Gastrocnemius medialis (tissue), 4 donors: ENCODE results near the gene NLK. TPM values are rescaled to one million over a fixed set of nuclear protein-coding genes. Genes with fewer than 3 reads are reported as not detected.

ENCODE experiments used
- ATAC-seq, 2 donors: fragments of 150-250 bp; one replicate each; pipeline ENCODE4 v1.9.1; 2016
- DNase-seq, 2 donors: peaks; one replicate each; pipeline ENCODE4 v3.0.0-alpha.2; 2019
- H3K27ac ChIP-seq, 4 donors: fragments of 200-600 bp; sonication (generic); 1 replicate in 1 of 4; 2 replicates in 3 of 4; pipeline ENCODE4 v1.5.1; 2016 to 2018; ENCODE audit warnings: mild to moderate bottlenecking in 2 of 4, moderate library complexity in 1 of 4
- H3K27me3 ChIP-seq, 3 donors: fragments of 200-600 bp; sonication (generic) in 2 of 3; 1 replicate in 1 of 3; 2 replicates in 2 of 3; pipeline versions ENCODE4 v1.5.1 to v1.6.0; 2016 to 2019; ENCODE audit warnings: mild to moderate bottlenecking in 1 of 3, moderate library complexity in 1 of 3
- H3K36me3 ChIP-seq, 2 donors: fragments of 200-600 bp; sonication (generic) in 1 of 2; one replicate each; pipeline ENCODE4 v1.5.1; 2017 to 2018
- H3K4me1 ChIP-seq, 2 donors: fragments of 200-600 bp; sonication (generic) in 1 of 2; one replicate each; pipeline ENCODE4 v1.5.1; 2016 to 2017; ENCODE audit warnings: mild to moderate bottlenecking in 2 of 2
- H3K4me3 ChIP-seq, 4 donors: fragments of 200-600 bp; sonication (generic) in 3 of 4; 1 replicate in 1 of 4; 2 replicates in 3 of 4; pipeline ENCODE4 v1.5.1; 2016 to 2019; ENCODE audit warnings: mild to moderate bottlenecking in 2 of 4
- H3K9me3 ChIP-seq, 3 donors: fragments of 200-600 bp; sonication (generic) in 2 of 3; 1 replicate in 1 of 3; 2 replicates in 2 of 3; pipeline ENCODE4 v1.5.1; 2016 to 2019
- POLR2A ChIP-seq, 2 donors: fragments of 450-650 bp; IDR thresholded peaks; one replicate each; pipeline ENCODE4 v1.6.1; 2017; ENCODE audit warnings: antibody characterized with exemption in 2 of 2, mild to moderate bottlenecking in 2 of 2, moderate library complexity in 2 of 2
- in situ Hi-C, 4 donors: fragments of 200-750 bp; cut with MboI; loops; one replicate each; pipeline versions ENCODE4 v1.15.0 to v1.8.0; 2017; ENCODE audit warnings: low sequenced_read_pairs in 4 of 4
- intact Hi-C: fragments of 100-400 bp; cut with DNase I; formaldehyde crosslinking; loops from one replicate; pipeline ENCODE4 v1.15.1; 2023; ENCODE audit warnings: low total_unique reads
- total RNA-seq, 4 donors: library from RNA; depleted of rRNA; stranded (reverse); fragments of >200 nt; gene quantifications; one replicate each; pipeline versions ENCODE4 v1.1.0 to v1.2.3, GENCODE V29; 2016
- TF ChIP-seq, protein P1 (sequence below), 5 experiments: fragments of 450-650 bp in 3 of 5; fragments of 200-600 bp in 2 of 5; sonication (generic) in 2 of 5; IDR thresholded peaks in 4 of 5; conservative IDR thresholded peaks in 1 of 5; 1 replicate in 4 of 5; 2 replicates in 1 of 5; pipeline ENCODE4 v1.5.1; 2016 to 2019; ENCODE audit warnings: antibody characterized with exemption in 5 of 5, mild to moderate bottlenecking in 3 of 5, moderate library complexity in 3 of 5

Gene NLK
- total RNA-seq, 4 donors from 2014 or later: 6.5 to 11.0 (median 9.1) TPM

DNA sequence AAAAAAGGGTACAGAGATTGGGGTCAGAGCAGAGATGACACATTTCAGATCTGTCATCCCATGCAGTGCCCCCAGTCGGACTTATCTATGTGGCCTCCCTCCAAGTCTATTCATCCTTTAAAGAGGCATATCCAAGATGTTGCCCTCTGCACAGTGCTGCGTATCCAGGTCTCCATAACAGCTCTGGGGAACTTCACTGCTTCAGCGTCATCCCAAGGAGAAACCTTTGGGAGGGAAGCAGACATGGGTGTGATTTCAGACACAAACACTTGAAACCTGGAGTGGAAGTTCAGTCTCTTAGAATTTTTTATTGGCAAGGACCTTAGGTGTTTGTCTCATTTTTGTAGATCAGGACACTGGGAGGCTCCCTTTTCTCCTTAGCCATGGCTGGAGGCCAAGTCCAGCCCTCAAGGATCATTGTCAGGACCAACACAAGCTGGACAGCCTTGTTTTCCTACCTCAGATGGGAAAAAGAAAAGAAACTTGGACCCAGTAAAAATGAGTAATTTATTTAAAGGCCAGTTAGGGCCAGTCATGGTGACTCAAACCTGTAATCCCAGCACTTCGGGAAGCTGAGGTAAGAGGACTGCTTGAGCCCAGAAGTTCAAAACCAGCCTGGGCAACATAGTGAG is 23.9 kb upstream of the NLK start:
- Histone ChIP-seq H3K4me3 (no peak overlapping the region), H3K4me1 (no peaks in the 10 kb centered on the region), H3K27me3 (no peaks in the 10 kb centered on the region), H3K27ac (peak overlapping the region in 1 of 4 donors; percentile 28), H3K9me3 (no peaks in the 10 kb centered on the region), H3K36me3 (no peaks in the 10 kb centered on the region)
- intact Hi-C loops (no loop called here), in situ Hi-C loops (no loop called here)
- DNase-seq (no peak), ATAC-seq (peak in 1 of 2 donors; percentile 26)
- TF ChIP-seq, protein P1, sequence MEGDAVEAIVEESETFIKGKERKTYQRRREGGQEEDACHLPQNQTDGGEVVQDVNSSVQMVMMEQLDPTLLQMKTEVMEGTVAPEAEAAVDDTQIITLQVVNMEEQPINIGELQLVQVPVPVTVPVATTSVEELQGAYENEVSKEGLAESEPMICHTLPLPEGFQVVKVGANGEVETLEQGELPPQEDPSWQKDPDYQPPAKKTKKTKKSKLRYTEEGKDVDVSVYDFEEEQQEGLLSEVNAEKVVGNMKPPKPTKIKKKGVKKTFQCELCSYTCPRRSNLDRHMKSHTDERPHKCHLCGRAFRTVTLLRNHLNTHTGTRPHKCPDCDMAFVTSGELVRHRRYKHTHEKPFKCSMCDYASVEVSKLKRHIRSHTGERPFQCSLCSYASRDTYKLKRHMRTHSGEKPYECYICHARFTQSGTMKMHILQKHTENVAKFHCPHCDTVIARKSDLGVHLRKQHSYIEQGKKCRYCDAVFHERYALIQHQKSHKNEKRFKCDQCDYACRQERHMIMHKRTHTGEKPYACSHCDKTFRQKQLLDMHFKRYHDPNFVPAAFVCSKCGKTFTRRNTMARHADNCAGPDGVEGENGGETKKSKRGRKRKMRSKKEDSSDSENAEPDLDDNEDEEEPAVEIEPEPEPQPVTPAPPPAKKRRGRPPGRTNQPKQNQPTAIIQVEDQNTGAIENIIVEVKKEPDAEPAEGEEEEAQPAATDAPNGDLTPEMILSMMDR (IDR thresholded peaks at IDR 0.05 in 4 of 5, conservative IDR thresholded peaks at IDR 0.05 in 1 of 5): no peak
- no peak for TF ChIP-seq POLR2A (IDR thresholded peaks at IDR 0.05)

DNA sequence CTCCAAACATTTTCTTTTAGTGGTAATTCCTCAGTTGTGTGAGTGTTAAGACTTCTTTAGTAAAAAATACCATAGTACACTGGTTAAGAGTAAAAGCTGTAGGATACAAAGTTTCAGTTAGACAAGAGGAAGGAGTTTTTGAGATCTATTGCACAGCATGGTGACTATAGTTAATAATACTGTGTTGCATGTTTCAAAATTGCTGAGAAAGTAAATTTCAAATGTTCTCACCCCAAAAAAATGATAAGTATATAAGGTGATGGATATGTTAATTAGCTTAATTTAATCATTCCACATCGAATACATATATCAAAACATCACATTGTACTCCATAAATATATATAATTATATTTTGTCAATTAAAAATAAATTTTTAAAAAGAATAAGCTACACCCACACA is 22.0 kb upstream of the NLK start:
- no peak for ATAC-seq
- in situ Hi-C loops (no loop called here), intact Hi-C loops (no loop called here)
- no peaks in the 10 kb centered on the region for H3K9me3 ChIP-seq
- DNase-seq: no peak
- no peak overlapping the region for H3K4me3 ChIP-seq
- no peaks in the 10 kb centered on the region for H3K27me3 ChIP-seq
- H3K27ac ChIP-seq: no peak overlapping the region
- no peak for TF ChIP-seq POLR2A (IDR thresholded peaks at IDR 0.05)
- TF ChIP-seq, protein P1 (IDR thresholded peaks at IDR 0.05 in 4 of 5, conservative IDR thresholded peaks at IDR 0.05 in 1 of 5): no peak
- no peaks in the 10 kb centered on the region for H3K4me1 ChIP-seq
- no peaks in the 10 kb centered on the region for H3K36me3 ChIP-seq

DNA sequence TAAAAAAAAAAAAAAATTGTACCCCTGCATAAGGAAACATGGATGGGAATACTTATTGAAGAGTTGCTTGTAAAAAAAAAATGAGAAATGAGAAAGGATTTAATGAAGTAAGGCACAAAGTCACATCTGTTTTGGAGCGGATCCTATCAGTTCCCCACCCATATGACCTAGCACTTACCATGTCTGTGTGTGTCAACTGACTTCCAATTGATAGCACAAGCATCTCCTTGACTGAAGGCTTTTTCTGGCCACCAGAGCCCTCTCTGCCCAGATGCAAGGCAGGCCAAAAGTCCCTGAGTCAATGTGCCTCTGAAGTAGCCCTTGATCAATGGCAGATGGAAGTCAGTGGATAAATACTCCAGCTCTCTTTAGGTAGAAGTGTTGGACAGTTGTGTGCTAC is 13.4 kb upstream of the NLK start:
- Histone ChIP-seq H3K4me3 (no peak overlapping the region), H3K27ac (no peak overlapping the region), H3K4me1 (peaks cover 0 to 3% of the 10 kb centered on the region in 2 donors), H3K9me3 (no peaks in the 10 kb centered on the region), H3K36me3 (no peaks in the 10 kb centered on the region), H3K27me3 (no peaks in the 10 kb centered on the region)
- intact Hi-C loops: no loop called here
- TF ChIP-seq, protein P1 (IDR thresholded peaks at IDR 0.05 in 4 of 5, conservative IDR thresholded peaks at IDR 0.05 in 1 of 5): no peak
- TF ChIP-seq POLR2A (IDR thresholded peaks at IDR 0.05): no peak
- ATAC-seq (no peak), DNase-seq (no peak)
- in situ Hi-C loops: no loop called here

GRCh38 chr17:28030386-28030785 is 12.1 kb upstream of the NLK start:
- no peaks in the 10 kb centered on the region for H3K9me3 ChIP-seq
- no peaks in the 10 kb centered on the region for H3K36me3 ChIP-seq
- no peak for DNase-seq
- no peak for ATAC-seq
- TF ChIP-seq, protein P1 (IDR thresholded peaks at IDR 0.05 in 4 of 5, conservative IDR thresholded peaks at IDR 0.05 in 1 of 5): no peak
- TF ChIP-seq POLR2A (IDR thresholded peaks at IDR 0.05): no peak
- H3K27ac ChIP-seq: no peak overlapping the region
- H3K27me3 ChIP-seq: no peaks in the 10 kb centered on the region
- intact Hi-C loops: no loop called here
- H3K4me3 ChIP-seq: no peak overlapping the region
- in situ Hi-C loops: no loop called here
- peaks cover 0 to 6% of the 10 kb centered on the region in 2 donors for H3K4me1 ChIP-seq

DNA sequence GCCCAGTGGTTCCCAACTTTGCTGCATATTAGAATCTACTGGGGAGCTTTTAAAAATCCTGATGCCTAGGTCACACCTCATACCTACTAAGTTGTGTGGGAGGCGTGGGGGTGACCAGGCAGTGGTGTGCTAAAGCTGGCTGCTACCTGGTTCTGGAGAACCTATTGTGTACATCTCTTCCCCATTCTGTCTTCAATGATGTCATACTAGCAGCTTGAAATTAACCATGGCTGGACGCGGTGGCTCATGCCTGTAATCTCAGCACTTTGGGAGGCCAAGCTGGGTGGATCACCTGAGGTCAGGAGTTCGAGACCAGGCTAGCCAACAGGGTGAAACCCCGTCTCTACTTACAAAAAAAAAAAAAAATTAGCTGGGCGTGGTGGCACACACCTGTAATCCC is 11.3 kb upstream of the NLK start:
- H3K4me1 ChIP-seq: peaks cover 0 to 6% of the 10 kb centered on the region in 2 donors
- no peaks in the 10 kb centered on the region for H3K9me3 ChIP-seq
- H3K27ac ChIP-seq: no peak overlapping the region
- no peak for TF ChIP-seq POLR2A (IDR thresholded peaks at IDR 0.05)
- TF ChIP-seq, protein P1 (IDR thresholded peaks at IDR 0.05 in 4 of 5, conservative IDR thresholded peaks at IDR 0.05 in 1 of 5): no peak
- no peaks in the 10 kb centered on the region for H3K27me3 ChIP-seq
- H3K36me3 ChIP-seq: no peaks in the 10 kb centered on the region
- no peak overlapping the region for H3K4me3 ChIP-seq
- intact Hi-C loops (no loop called here), in situ Hi-C loops (no loop called here)
- DNase-seq (no peak), ATAC-seq (no peak)
